Kidney epithelial cell (primary cell): ENCODE data around the gene GASK1A. TPM values are rescaled to one million over a fixed set of nuclear protein-coding genes. Genes with fewer than 3 reads are reported as not detected.

Experiments used
- DNase-seq: peaks from one replicate; pipeline ENCODE4 v3.0.0-alpha.2; 2010; ENCODE audit warnings: low read depth
- H3K27me3 ChIP-seq: 2 replicates; pipeline ENCODE4 v1.6.0; 2011; ENCODE audit warnings: low read length; ENCODE audit not compliant: control insufficient read depth, insufficient read depth
- H3K36me3 ChIP-seq: 2 replicates; pipeline ENCODE4 v1.5.1; 2011; ENCODE audit warnings: low read length; ENCODE audit not compliant: control insufficient read depth, insufficient read depth
- H3K4me3 ChIP-seq: 2 replicates; pipeline ENCODE4 v1.5.1; 2011; ENCODE audit warnings: low read depth, mild to moderate bottlenecking, control low read depth, low read length
- total RNA-seq: library from RNA; depleted of rRNA; stranded (reverse); fragments of >200 nt; gene quantifications from 2 replicates; pipeline ENCODE4 v1.2.3, GENCODE V29; 2015
- TF ChIP-seq, protein P1 (sequence below): IDR thresholded peaks from 2 replicates; pipeline ENCODE4 v1.5.1; 2011; ENCODE audit warnings: mild to moderate bottlenecking, moderate library complexity, low read length, control low read depth, inconsistent platforms; ENCODE audit not compliant: insufficient read depth, poor library complexity, severe bottlenecking

The GASK1A gene
- total RNA-seq, 1 donor from 2014 or later = 1.0 TPM

DNA sequence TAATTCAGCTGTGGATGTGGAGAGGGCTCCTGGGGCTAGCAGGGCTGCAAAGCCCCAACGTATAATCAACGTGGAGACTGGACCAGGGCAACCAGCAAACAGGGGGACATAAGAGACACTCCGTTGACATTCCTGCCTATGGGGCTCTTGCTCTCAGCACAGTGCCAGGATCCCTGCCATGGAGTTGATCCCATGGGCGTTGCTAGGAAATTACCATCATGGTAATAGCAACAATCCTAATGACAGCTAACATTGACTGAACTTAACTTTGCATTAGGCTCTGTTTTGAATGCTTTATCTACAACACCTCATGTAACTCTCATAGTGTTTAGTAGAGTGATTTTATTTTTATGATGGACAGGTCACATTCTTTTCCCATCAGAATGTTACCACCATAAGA lies 16.9 kb downstream of the GASK1A start:
- DNase-seq = no peak
- no peak overlapping the region for H3K4me3 ChIP-seq
- H3K27me3 ChIP-seq = no peaks in the 10 kb centered on the region
- TF ChIP-seq, protein P1, sequence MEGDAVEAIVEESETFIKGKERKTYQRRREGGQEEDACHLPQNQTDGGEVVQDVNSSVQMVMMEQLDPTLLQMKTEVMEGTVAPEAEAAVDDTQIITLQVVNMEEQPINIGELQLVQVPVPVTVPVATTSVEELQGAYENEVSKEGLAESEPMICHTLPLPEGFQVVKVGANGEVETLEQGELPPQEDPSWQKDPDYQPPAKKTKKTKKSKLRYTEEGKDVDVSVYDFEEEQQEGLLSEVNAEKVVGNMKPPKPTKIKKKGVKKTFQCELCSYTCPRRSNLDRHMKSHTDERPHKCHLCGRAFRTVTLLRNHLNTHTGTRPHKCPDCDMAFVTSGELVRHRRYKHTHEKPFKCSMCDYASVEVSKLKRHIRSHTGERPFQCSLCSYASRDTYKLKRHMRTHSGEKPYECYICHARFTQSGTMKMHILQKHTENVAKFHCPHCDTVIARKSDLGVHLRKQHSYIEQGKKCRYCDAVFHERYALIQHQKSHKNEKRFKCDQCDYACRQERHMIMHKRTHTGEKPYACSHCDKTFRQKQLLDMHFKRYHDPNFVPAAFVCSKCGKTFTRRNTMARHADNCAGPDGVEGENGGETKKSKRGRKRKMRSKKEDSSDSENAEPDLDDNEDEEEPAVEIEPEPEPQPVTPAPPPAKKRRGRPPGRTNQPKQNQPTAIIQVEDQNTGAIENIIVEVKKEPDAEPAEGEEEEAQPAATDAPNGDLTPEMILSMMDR = no peak
- H3K36me3 ChIP-seq = no peaks in the 10 kb centered on the region

DNA sequence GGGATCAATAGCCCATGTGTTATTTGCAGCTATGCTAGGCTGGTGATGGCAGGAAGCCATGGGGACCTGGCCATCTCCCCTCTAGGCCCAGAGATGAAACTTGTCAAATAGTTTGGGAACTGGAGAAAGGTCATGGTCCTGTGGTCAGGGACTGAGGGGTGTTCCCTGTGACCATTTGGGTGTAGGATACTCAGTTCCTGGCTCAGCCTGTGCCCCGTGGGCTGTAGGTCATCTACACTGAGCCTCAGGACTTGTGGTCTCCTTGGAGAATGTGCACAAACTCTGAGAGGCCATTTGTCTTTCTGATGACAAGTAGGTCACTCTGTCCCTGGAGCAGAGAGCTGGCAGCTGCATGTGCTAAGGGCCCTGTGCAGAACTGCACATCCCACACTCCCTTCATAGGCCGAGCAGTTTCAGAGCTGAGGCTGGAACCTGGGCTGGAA lies 17.5 kb downstream of the GASK1A start:
- TF ChIP-seq, protein P1 = no peak
- DNase-seq = no peak
- Histone ChIP-seq H3K4me3 (no peak overlapping the region), H3K27me3 (no peaks in the 10 kb centered on the region), H3K36me3 (no peaks in the 10 kb centered on the region)

DNA sequence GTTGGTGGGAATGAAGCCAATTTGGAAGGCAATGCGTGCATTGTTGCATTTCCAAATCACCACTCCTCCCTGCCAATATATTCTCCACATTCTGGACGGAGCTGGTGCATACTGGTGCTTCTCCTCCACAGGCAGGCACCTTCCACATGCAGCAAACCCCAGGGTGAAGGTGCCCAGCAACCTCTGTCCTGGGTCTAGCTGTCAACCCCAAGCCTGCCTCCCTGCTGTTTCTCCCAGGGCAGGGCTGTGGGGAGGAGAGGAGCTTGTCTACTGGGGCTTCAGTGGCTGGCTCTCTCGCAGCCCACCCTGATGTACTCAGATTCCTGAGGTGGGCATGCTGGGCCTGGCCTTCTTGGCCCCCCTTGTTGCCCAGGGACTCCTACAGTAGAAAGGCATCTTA lies 20.1 kb downstream of the GASK1A start:
- DNase-seq = no peak
- TF ChIP-seq, protein P1 = no peak
- H3K36me3 ChIP-seq = no peaks in the 10 kb centered on the region
- no peak overlapping the region for H3K4me3 ChIP-seq
- no peaks in the 10 kb centered on the region for H3K27me3 ChIP-seq

DNA sequence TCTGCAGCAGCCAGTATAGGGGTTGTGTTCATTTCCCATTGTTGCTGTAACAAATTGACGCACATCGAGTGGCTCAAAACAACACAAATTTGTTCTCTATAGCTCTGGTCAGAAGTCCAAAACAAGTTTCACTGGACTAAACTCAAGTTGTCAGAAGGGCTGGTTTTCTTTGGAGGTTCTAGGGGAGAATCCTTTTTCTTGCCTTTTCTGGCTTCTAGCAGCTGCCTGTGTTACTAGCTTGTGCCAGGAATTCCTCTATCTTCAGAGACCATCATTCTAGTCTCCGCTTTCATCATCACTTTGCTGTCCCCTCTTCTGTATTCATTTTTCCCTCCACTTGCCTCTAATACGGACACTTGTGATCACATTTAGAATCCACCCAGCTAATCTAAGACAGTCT lies 20.5 kb downstream of the GASK1A start:
- Histone ChIP-seq H3K4me3 (no peak overlapping the region), H3K36me3 (no peaks in the 10 kb centered on the region), H3K27me3 (no peaks in the 10 kb centered on the region)
- no peak for DNase-seq
- TF ChIP-seq, protein P1 = no peak

DNA sequence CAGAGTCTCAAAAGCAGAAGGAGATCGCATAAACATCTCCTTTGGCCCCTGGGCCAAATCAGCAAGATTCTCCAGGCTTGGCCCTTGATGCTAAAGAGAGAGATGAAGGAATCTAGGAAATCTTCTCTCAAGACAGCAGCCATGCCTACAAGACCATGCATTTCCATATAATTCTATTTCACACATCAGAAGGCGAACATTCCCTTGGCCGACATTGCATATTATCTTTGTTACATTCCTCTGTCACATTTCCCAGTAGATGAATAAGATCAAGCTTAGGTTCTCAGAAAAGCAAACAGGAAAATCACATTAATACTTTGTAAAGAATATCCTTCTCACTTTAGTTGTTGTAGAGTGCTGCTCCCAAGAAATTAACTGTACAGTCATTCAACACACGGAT lies 21.3 kb downstream of the GASK1A start:
- Histone ChIP-seq H3K36me3 (no peaks in the 10 kb centered on the region), H3K27me3 (no peaks in the 10 kb centered on the region), H3K4me3 (no peak overlapping the region)
- TF ChIP-seq, protein P1 = no peak
- DNase-seq = no peak

DNA sequence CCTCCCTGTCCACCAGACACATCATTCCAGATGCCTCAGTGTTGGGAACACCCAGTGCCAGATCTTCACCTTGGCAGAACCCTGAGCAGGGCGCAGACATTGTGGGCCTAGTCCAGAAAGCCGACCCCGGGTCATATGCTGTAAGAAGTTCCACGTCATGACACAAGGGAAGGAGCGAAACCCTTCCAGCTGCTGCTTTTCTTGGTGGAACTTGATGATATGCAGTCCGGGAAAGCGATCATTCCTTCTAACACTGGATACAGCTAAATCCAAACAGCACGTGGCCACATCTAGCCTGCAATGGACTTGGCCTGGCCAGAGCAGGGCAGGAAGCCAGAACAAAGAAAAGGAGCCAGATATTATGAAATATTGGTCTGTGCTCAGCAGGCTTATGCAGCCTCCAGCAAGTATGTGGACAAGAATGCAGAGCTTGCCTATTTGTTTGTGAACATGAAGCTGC lies 22.0 kb downstream of the GASK1A start:
- H3K36me3 ChIP-seq = no peaks in the 10 kb centered on the region
- DNase-seq = no peak

More for the DNA sequence above, 22.0 kb downstream of the GASK1A start:
- TF ChIP-seq, protein P1 = no peak
- Histone ChIP-seq H3K27me3 (no peaks in the 10 kb centered on the region), H3K4me3 (no peak overlapping the region)
